Measurements from ENCODE around the gene KSR2. TPM values are rescaled to one million over a fixed set of nuclear protein-coding genes. Genes with fewer than 3 reads are reported as not detected.

The KSR2 gene
- total and polyA plus RNA-seq, 10 of the 15 experiments (the other 5 are each of a cell fraction or from before 2014, with no cell fraction given): under 0.01 to 1.5 (median 0.01) TPM; not detected in 3

GRCh38 chr12:117968151-117968789, 520 bp downstream of the KSR2 start:
- Histone ChIP-seq H3K4me3 (peak overlapping the region; percentile 74), H3K4me2 (ENCODE audit: control insufficient read depth, insufficient read depth) (peak overlapping the region; percentile 70), H3K27me3 (replicated peaks in 1 of 2; ENCODE audit: control insufficient read depth in 2 of 2, insufficient read depth in 2 of 2, low read length in 1 of 2) (peaks cover 0 to 6% of the 10 kb centered on the region in 2 experiments; a peak in 2 of 4 replicates), H3K27ac (ENCODE audit: control insufficient read depth, insufficient read depth) (no peak overlapping the region), H3K9ac (ENCODE audit: control insufficient read depth, insufficient read depth, low read length) (peak overlapping the region; percentile 38; the same call in 1 of the 2 replicates), H3K9me3 (replicated peaks; ENCODE audit: control insufficient read depth, insufficient read depth, low read length) (peaks cover 2% of the 10 kb centered on the region; the same call in 2 of the 3 replicates), H2AFZ (ENCODE audit: control insufficient read depth, low read depth, low read length) (peak overlapping the region; percentile 13), H3K36me3 (ENCODE audit: control insufficient read depth in 2 of 2, insufficient read depth in 2 of 2, low read length in 1 of 2) (no peaks in the 10 kb centered on the region), H3K79me2 (ENCODE audit: control insufficient read depth, insufficient read depth, low read length) (no peaks in the 10 kb centered on the region), H4K20me1 (ENCODE audit: control insufficient read depth, insufficient read depth) (no peaks in the 10 kb centered on the region), H3K4me1 (ENCODE audit: control insufficient read depth, insufficient read depth, low read length) (no peaks in the 10 kb centered on the region; the same call in 1 of the 2 replicates)
- no peak for ATAC-seq
- in situ Hi-C loops (cut with MboI) (no loop called here), intact Hi-C loops (cut with micrococcal nuclease; ENCODE audit: unreplicated experiment) (no loop called here)
- RAD21 ChIA-PET (ENCODE audit: unreplicated experiment): no interaction called here
- no peak for DNase-seq (ENCODE audit: low read depth, low spot score)
- WGBS (ENCODE audit: insufficient coverage, insufficient replicate concordance, low lambda C conversion rate, missing lambda C conversion rate): 4% methylated on average over 10 of the region's 10 CpGs
- no peak for FAIRE-seq
- CTCF ChIA-PET: interaction anchor here (1.3 kb wide), 1 partner anchor 38 kb away, joined by 3 read pairs; no protein-coding TSS in a partner anchor
- POLR2A ChIA-PET: no interaction called here
- no TSS peak for BruUV-seq (replicated peaks)
- SMC1A ChIA-PET (ENCODE audit: uncharacterized antibody, unreplicated experiment): no interaction called here
- TF ChIP-seq CEBPB (IDR thresholded peaks at IDR 0.05; ENCODE audit: borderline replicate concordance in 1 of 2, low read depth in 2 of 2, low read length in 2 of 2) (no peak), ATF7 (IDR thresholded peaks at IDR 0.05; ENCODE audit: low read depth) (no peak), USF1 (IDR thresholded peaks at IDR 0.05; ENCODE audit: borderline replicate concordance, extremely low read length, insufficient read depth, low read depth, low read length) (no peak), JUNB (IDR thresholded peaks at IDR 0.05) (no peak), ZNF217 (IDR thresholded peaks at IDR 0.05) (no peak), EED (IDR thresholded peaks at IDR 0.05; ENCODE audit: low read depth) (no peak), CHD2 (IDR thresholded peaks at IDR 0.05; ENCODE audit: borderline replicate concordance, low read depth, low read length) (no peak), SRF (IDR thresholded peaks at IDR 0.05; ENCODE audit: low read depth in 2 of 2, low read length in 2 of 2) (no peak), USF2 (IDR thresholded peaks at IDR 0.05; ENCODE audit: borderline replicate concordance, low read depth, low read length) (no peak), ZNF274 (IDR thresholded peaks at IDR 0.05; ENCODE audit: insufficient read depth, insufficient read length) (no peak), E2F4 (IDR thresholded peaks at IDR 0.05; ENCODE audit: low read depth, low read length) (no peak), ZBTB11 (CRISPR knock-in tag; IDR thresholded peaks at IDR 0.05) (no peak), MYC (IDR thresholded peaks at IDR 0.05; ENCODE audit: insufficient read depth, insufficient read length, insufficient replicate concordance, low read length, severe bottlenecking) (no peak), TAF1 (IDR thresholded peaks at IDR 0.05; ENCODE audit: borderline replicate concordance, low read depth, low read length) (no peak)

All from GM12878 (cell line).